Panc1 (cell line): ENCODE data around the gene FRMPD3. TPM values are rescaled to one million over a fixed set of nuclear protein-coding genes. Genes with fewer than 3 reads are reported as not detected.

ENCODE experiments used
- ATAC-seq: fragments of 200-7000 bp; cut with Tn5 transposase; 2 replicates; pipeline ENCODE4 v1.9.1; 2020; ENCODE audit warnings: mild to moderate bottlenecking, moderate library complexity
- BruUV-seq: library from RNA; stranded (reverse); fragments of 400-500 nt; replicated peaks from 2 replicates; lab custom pipeline; 2021; lab: Mats Ljungman, UMichigan
- CTCF ChIA-PET: fragments of 300-600 bp; sonication (Branson Sonifier 250); formaldehyde crosslinking; loops from one replicate; lab custom pipeline; 2022; ENCODE audit warnings: antibody characterized with exemption; lab: Charles Lee
- POLR2A ChIA-PET: fragments of 300-600 bp; sonication (Branson Sonifier 250); formaldehyde crosslinking; loops from one replicate; lab custom pipeline; 2022; ENCODE audit warnings: antibody characterized with exemption; lab: Charles Lee
- DNase-seq: peaks from one replicate; pipeline ENCODE4 v3.0.0-alpha.2; 2010; ENCODE audit warnings: low read depth, low spot score
- H3K27ac ChIP-seq: 2 replicates; pipeline ENCODE4 v1.5.1; 2011; ENCODE audit warnings: mild to moderate bottlenecking, low read length, inconsistent platforms
- H3K27me3 ChIP-seq: fragments of 200-500 bp; sonication (Bioruptor generic); 2 replicates; pipeline ENCODE4 v1.6.0; 2014; ENCODE audit warnings: low read length, inconsistent platforms; ENCODE audit not compliant: control insufficient read depth, insufficient read depth
- H3K36me3 ChIP-seq: fragments of 200-500 bp; sonication (Bioruptor generic); 2 replicates; pipeline ENCODE4 v1.5.1; 2014; ENCODE audit warnings: inconsistent platforms, mild to moderate bottlenecking, low read length, moderate library complexity; ENCODE audit not compliant: control insufficient read depth, insufficient read depth
- H3K4me1 ChIP-seq: 2 replicates; pipeline ENCODE4 v1.5.1; 2011; ENCODE audit warnings: inconsistent platforms, mild to moderate bottlenecking, low read length, moderate library complexity; ENCODE audit not compliant: control insufficient read depth, insufficient read depth
- H3K4me3 ChIP-seq, 2 experiments: 2 replicates each; pipeline ENCODE4 v1.5.1; 2011 to 2012; ENCODE audit warnings: low read depth in 2 of 2, low read length in 2 of 2, mild to moderate bottlenecking in 2 of 2, inconsistent platforms in 1 of 2, moderate library complexity in 1 of 2
- H3K9me3 ChIP-seq: fragments of 200-500 bp; sonication (Bioruptor generic); 2 replicates; pipeline ENCODE4 v1.5.1; 2014; ENCODE audit warnings: low read depth, mild to moderate bottlenecking, inconsistent platforms, low read length, moderate library complexity; ENCODE audit not compliant: control insufficient read depth, insufficient read depth
- CTCF ChIP-seq: fragments of 450-650 bp; IDR thresholded peaks from 2 replicates; pipeline ENCODE4 v1.5.1; 2017; ENCODE audit warnings: mild to moderate bottlenecking
- POLR2AphosphoS5 ChIP-seq: IDR thresholded peaks from 2 replicates; pipeline ENCODE4 v1.6.1; 2012; ENCODE audit warnings: mild to moderate bottlenecking, low read depth, low read length, moderate library complexity
- SIN3A ChIP-seq: IDR thresholded peaks from 2 replicates; pipeline ENCODE4 v1.6.1; 2012; ENCODE audit warnings: low read depth, mild to moderate bottlenecking, low read length, moderate library complexity, borderline replicate concordance; ENCODE audit not compliant: insufficient read depth
- TCF7L2 ChIP-seq: IDR thresholded peaks from 2 replicates; pipeline ENCODE4 v1.6.1; 2011; ENCODE audit warnings: mild to moderate bottlenecking, low read depth, low read length, inconsistent platforms
- in situ Hi-C: cut with HindIII; loops from 2 replicates; pipeline ENCODE4 v1.10.0; 2016; ENCODE audit warnings: low sequenced_read_pairs, low pct_unique_long_range_greater_than_20kb
- intact Hi-C: fragments of 100-400 bp; cut with micrococcal nuclease; formaldehyde crosslinking; loops from one replicate; pipeline ENCODE4 v1.10.0; 2022; ENCODE audit not compliant: unreplicated experiment
- total RNA-seq: library from RNA; stranded (reverse); gene quantifications from one replicate; pipeline ENCODE4 v1.2.1, GENCODE V29; 2021; ENCODE audit not compliant: unreplicated experiment
- TF ChIP-seq, protein P1 (sequence below), 2 experiments: IDR thresholded peaks; 2 replicates each; pipeline ENCODE4 v1.6.1; 2011 to 2012; ENCODE audit warnings: low read depth in 2 of 2, control low read depth in 1 of 2, low read length in 1 of 2, mild to moderate bottlenecking in 1 of 2, moderate library complexity in 1 of 2; ENCODE audit not compliant: insufficient read depth in 1 of 2

FRMPD3 gene
- total RNA-seq, 1 experiment from 2014 or later = 0.31 TPM

- peaks cover 8% of the 10 kb centered on the region for H3K27me3 ChIP-seq
- no TSS peak for BruUV-seq
- no peak overlapping the region for H3K27ac ChIP-seq
- ChIA-PET CTCF (no interaction called here), POLR2A (no interaction called here)
- DNase-seq (no peak), ATAC-seq (no peak)
- H3K4me1 ChIP-seq = no peaks in the 10 kb centered on the region
- TF ChIP-seq POLR2AphosphoS5 (no peak), TCF7L2 (no peak), SIN3A (no peak), CTCF (no peak)
- TF ChIP-seq, protein P1, sequence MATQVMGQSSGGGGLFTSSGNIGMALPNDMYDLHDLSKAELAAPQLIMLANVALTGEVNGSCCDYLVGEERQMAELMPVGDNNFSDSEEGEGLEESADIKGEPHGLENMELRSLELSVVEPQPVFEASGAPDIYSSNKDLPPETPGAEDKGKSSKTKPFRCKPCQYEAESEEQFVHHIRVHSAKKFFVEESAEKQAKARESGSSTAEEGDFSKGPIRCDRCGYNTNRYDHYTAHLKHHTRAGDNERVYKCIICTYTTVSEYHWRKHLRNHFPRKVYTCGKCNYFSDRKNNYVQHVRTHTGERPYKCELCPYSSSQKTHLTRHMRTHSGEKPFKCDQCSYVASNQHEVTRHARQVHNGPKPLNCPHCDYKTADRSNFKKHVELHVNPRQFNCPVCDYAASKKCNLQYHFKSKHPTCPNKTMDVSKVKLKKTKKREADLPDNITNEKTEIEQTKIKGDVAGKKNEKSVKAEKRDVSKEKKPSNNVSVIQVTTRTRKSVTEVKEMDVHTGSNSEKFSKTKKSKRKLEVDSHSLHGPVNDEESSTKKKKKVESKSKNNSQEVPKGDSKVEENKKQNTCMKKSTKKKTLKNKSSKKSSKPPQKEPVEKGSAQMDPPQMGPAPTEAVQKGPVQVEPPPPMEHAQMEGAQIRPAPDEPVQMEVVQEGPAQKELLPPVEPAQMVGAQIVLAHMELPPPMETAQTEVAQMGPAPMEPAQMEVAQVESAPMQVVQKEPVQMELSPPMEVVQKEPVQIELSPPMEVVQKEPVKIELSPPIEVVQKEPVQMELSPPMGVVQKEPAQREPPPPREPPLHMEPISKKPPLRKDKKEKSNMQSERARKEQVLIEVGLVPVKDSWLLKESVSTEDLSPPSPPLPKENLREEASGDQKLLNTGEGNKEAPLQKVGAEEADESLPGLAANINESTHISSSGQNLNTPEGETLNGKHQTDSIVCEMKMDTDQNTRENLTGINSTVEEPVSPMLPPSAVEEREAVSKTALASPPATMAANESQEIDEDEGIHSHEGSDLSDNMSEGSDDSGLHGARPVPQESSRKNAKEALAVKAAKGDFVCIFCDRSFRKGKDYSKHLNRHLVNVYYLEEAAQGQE (IDR thresholded peaks at IDR 0.05; ENCODE audit: insufficient read depth in 1 of 2, low read depth in 2 of 2, low read length in 1 of 2) = no peak
- in situ Hi-C loops = no loop called here
- H3K4me3 ChIP-seq = no peak overlapping the region
- intact Hi-C loops = no loop called here
- no peaks in the 10 kb centered on the region for H3K9me3 ChIP-seq
- no peaks in the 10 kb centered on the region for H3K36me3 ChIP-seq
Observed at GRCh38 chrX:107421337-107421861, 28.1 kb upstream of the FRMPD3 start.

DNA sequence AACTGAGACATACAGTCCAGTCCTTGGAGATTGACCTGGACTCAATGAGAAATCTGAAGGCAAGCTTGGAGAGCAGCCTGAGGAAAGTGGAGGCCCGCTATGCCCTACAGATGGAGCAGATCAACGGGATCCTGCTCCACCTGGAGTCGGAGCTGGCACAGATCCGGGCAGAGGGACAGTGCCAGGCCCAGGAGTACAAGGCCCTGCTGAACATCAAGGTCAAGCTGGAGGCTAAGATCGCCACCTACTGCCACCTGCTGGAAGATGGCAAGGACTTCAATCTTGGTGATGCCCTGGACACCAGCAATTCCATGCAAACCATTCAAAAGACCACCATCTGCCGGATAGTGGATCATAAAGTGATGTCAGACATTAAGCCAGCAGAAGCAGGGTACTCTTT, 20.4 kb upstream of the FRMPD3 start:
- H3K4me3 ChIP-seq = no peak overlapping the region
- H3K27me3 ChIP-seq = no peaks in the 10 kb centered on the region
- ATAC-seq (no peak), DNase-seq (no peak)
- ChIA-PET CTCF (interaction anchor here (0.7 kb wide), 1 partner anchor 430 kb away, joined by 3 read pairs; no protein-coding TSS in a partner anchor), POLR2A (no interaction called here)
- TF ChIP-seq POLR2AphosphoS5 (no peak), TCF7L2 (no peak), CTCF (peak; percentile 67)
- BruUV-seq = no TSS peak
- in situ Hi-C loops = no loop called here
- no peaks in the 10 kb centered on the region for H3K4me1 ChIP-seq
- H3K36me3 ChIP-seq = no peaks in the 10 kb centered on the region
- H3K9me3 ChIP-seq = no peaks in the 10 kb centered on the region
- intact Hi-C loops = no loop called here
- H3K27ac ChIP-seq = no peak overlapping the region
